GM18498 (cell line): ENCODE data around the gene NFKB1.
A peak's percentile ranks its signal among the peaks of the same experiment; 100 is the strongest.

ENCODE experiments used
- ATAC-seq: cut with Tn5 transposase; IDR thresholded peaks from one replicate; pipeline ENCODE4 v1.9.1; 2021; ENCODE audit warnings: mild to moderate bottlenecking, moderate library complexity; ENCODE audit not compliant: unreplicated experiment

NFKB1 gene

DNA sequence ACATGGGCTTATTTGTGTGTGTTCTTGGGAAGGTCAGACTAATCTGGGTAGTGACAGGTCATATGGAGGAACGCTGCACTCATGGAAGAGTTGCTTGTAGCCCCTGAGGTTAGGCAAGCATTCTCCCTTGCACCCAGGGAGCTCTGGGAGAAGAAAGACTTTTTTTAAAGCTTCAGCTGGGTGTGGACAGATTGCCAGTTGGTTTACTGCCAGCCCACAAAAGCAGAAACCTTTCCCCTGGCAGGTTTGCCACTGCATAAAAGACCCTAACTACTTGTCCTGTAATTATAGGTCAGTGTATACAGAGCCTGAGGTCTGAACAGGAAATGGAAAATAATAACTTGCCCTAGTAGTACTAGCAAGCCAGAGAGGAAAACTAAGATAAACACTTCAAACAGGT, 7.4 kb upstream of the NFKB1 start:
- ATAC-seq: no peak

DNA sequence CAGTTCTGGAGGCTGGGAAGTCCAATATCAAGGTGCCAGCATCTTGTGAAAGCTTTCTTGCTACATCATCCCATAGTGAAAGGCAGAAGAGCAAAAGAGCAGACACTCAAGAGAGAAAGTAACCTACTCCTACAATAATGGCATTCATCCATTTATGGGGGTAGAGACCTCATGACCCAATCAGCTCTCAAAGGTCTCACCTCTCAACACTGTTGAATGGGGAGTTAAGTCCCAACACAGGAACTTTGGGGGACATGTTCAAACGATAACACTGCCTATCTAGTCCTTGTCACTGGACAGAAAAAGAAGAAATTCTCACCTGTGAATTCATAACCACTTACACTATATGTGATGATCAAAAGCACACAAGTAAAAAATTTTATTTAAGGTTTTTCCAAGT, 6.6 kb upstream of the NFKB1 start:
- no peak for ATAC-seq

DNA sequence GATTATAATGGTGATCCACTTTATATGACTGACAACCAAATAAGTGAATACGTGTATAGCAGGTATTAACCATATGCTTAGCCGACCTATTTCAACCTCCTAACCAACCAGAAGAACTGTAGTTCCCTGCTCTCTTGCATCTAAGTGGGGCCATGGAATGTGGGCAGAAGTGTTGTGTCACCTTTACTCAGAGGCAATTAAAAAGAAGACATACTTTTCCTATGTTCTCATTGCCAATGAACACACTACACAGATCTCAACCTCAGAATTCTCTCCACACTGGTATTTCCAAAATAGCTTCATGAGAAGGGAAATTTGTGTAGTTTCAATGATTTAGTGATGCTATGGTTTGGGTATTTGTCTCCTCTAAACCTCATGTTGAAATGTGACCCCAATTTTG, 3.2 kb upstream of the NFKB1 start:
- ATAC-seq: no peak

DNA sequence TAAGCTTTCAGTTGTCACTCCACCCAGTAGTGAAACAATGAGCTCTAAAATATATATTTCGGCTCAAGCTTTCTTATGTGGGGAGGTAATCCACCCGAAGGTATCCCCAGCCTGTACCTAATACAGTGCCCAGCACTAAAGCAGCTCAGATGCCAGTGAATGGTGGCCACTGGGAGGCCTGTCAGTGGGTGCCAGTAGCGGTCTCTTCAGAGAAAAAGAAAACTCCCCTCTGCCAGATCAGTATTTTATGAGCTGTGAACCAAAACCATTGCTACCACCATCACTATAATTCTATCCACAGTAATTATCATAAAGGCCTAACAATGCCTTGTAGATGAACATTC, 835 bp upstream of the NFKB1 start:
- peak; percentile 17 for ATAC-seq

DNA sequence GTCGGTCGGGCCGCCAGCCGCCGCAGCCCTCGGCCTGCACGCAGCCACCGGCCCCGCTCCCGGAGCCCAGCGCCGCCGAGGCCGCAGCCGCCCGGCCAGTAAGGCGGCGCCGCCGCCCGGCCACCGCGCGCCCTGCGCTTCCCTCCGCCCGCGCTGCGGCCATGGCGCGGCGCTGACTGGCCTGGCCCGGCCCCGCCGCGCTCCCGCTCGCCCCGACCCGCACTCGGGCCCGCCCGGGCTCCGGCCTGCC, 213 bp downstream of the NFKB1 start:
- peak; percentile 43 for ATAC-seq

DNA sequence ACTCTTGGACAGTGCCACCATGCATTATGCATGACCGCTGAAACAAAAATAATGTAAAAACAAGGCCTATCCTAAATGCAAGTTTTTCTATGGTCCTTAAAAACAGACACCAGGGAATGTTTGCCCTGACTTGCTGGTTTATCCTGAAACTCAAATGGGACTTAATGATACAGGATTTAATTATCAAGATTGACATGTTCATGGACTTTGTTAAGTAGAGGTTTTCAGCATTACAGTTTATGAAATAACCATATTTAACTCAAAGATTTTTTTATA, 1.3 kb downstream of the NFKB1 start:
- no peak for ATAC-seq

DNA sequence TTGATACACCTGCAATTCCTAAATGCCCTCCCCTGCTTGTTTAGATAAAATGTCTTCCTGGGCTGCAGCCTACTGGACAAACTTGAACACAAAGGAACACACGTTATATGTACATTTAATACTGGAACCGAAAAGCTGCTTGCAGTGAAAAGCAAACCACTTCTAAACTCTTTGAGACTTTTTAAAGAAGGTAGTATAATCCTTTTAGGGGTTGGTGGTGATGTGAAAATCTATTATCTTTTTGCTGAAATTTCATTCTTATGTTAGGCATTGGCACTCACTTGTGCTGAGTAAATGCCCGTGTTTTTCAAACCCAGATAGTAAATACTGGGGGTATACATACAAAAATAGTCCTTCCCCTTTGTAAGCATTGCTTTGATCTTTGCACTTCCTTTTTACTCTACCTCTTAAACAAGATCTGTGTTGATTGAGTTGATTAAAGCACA, 2.2 kb downstream of the NFKB1 start:
- ATAC-seq: no peak

DNA sequence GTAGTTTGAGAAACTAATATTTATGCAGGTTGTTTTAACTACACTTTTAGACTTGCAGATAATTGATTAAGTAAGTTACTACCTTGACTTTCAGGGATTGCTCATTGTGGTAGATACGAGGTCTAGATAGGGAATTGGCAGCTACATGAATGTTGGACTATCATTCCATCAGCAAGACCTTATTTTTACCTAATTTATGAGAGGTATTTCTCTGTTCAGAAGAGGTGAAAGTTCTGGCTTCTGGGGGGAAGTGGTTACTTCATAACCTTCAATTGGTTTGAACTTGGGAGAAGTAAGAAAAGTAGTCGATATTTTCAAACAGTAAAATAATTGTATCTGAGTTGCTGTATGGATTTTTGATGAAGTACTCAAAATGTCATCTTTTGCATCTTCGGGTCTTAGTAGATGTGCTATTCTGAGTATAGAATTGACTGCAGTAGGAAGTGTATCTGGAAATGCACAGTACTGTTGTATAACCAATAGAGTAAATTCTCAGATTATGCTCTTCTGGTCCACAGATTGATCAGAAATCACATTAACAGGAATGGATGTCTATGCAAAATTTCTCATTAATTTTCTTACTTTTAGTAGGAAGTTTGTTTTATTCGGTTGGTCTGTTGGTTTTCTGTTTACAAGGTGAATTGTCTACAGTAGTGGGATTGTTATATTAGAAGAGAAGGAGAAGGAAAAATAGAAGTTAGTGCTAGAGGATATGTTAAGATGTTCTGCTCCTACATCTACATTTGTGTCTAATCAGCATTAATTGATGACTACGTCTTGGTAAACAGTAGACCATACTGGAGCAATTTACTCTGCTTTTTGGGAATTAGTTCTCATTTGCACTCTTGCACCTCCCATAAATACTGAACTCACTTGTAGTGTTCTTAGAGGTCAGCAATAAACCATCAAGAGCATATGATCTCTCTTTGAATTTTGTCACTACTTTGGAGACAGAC, 3.0 kb downstream of the NFKB1 start:
- ATAC-seq: no peak

DNA sequence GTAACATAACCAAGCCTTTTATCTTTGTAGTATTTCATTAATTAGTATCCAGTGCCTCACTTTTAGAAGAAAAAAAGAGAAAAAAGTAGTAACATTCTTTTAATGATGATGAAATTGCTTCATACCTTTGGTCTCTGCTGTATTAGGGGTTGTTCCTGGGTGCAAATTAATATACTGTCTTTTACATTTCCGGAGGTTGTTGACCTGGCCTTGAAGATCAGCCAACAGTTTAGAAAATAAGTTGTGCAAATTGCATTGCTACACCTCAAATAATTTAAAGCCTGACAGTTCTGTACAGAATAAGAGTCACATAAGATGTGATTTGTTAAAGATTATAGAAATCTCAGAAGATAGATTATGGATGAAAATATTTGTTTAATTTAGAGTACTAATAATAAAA, 3.8 kb downstream of the NFKB1 start:
- no peak for ATAC-seq

DNA sequence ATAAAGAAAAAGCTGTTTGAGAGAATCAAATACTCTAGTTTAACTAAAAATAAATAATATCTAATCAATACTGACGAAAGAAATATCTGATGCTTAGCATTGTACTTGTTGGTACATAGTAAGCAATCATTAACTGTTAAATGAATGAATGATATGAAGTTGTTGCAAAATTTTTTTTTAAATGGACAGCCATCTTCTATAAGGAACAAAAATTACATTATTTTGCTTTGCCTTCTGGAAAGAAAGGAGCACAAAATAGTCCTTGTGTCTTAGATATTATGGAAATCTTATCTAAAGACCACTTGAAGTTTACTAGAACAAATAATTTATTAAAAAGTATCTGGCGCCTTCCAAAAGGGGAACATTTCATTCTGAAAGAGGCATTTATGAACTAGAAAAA, 4.5 kb downstream of the NFKB1 start:
- ATAC-seq: no peak

DNA sequence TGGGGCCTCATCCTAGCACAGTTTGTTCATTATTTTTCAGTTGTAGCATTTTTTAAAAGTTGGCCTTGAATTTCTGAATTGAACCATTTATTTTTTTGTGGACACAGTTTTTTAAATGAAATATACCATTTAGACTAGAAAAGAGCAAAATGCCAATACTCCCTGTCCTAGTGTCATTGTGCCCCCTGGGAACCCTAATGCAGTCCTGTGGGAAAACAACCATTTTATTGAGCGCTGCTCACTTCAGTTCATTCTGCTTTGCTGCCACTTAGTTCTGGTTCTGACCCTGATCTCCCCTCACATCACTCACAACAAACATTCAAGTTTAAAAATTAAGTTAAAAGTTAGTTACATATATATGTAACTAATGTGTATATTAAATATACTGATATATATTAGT, 5.4 kb downstream of the NFKB1 start:
- no peak for ATAC-seq

DNA sequence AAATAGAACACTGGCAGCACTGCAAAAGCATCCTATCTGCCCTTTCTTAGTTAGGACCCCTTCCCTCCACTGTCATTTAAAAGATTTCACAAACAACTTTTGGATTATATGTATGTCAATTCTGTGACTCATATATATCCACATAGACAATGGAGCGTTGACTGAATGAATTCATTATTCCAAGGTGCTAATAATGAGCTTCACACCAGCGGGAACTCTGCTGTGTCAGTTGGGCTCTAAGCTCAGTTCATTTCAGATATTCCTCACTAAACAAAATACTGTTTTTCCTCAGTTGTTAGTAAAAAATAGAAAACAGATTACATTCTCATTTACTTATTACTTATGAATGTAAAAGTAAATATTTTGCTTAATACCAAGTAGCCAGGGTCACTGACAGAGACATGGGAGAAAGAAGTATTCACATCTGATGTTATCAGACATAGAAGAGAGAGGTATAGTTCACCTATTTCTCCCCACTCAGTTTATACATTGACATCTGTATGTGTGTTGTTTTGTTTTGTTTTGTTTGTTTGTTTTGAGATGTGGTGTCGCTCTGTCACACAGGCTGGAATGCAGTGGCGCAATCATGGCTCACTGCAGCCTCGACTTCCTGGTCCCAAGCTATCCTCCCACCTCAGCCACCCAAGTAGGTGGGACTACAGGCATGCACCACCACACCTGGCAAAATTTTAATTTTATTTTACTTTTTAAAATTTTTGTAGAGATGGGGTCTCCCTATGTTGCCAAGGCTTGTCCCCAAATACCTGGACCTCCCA, 10.9 kb downstream of the NFKB1 start:
- no peak for ATAC-seq

DNA sequence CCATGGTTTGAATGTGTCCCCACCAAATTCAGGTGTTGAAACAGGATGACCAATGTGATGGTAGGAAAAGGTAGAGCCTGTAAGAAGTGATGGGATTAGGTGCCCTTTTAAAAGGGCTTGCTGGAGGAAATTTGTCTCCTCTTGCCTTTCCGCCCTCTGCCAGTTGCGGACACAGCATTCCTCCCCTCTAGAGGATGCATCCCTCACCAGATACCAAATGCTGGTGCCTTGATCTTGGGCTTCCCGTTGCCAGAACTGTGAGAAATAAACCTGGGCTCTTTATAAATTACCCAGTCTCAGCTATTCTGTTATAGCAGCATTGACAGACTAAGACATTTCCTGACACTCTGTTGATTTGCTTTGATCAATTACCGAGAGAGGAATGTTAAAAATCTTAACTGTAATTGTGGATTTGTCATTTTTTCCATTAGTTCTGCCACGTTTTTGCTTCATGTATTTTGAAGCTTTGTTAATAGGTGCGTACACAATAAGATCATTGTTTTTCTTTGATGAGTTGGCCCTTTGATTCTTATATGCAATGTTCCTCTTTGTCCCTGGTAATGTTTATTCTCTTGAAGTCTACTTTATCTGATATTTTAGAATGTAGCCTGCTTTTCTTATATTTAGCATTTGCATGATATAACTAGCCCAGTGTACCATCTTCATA, 13.3 kb downstream of the NFKB1 start:
- no peak for ATAC-seq

DNA sequence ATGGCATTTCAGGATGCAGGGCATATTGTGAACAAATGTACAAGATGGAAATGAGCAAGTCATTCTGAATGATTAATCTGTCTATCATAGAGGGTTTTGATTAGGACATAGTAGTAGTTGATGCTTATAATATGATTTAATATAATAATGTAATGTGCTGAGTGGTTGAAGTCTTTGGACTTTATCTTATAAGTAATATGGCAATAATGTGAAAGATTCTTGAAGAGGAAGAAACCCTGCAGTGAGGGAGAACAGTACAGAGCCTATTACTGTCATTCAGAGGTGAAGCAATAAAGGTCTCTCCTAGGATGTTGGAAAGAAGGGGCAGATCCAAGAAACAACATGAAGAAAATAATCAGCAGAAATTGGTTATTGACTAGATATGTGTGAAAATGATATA, 16.6 kb downstream of the NFKB1 start:
- no peak for ATAC-seq

DNA sequence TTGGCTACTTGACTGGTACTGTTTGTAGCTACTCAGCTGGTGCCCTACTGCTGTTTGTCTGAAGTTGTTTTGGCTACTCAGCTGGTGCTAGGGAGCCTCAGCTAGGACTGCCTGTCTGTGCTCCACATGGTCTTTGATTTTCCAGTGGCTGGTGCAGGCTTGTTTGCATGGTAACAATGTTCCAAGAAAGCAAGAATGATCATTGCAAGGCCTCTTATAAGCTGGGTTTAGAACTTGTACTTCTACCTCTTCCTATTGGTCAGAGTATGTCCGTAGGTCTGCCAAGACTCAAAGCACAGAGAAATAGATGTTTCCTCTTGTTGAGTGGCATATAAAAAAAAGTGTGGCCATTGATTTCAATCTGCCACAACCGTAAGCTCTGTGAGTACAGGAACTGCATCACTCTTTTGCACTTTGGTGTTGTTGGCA, 17.6 kb downstream of the NFKB1 start:
- no peak for ATAC-seq

DNA sequence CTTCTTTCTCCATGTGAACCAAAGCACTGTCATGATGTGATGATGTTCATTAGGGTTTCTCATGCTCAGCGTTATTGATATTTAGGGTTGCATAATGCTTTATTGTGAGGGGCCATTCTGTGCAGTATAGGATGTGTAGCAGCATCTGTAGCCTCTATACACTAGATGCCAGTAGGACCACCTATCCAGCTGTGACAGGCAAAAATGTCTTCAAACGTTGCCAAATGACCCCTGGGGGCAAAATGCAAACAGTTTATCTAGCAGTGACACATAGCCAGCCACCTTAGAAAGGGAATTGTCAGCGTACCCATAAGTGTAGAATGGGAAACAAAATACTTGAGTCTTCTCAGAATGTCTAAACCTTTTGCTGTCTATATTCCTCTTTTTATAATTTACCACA, 18.8 kb downstream of the NFKB1 start:
- no peak for ATAC-seq

DNA sequence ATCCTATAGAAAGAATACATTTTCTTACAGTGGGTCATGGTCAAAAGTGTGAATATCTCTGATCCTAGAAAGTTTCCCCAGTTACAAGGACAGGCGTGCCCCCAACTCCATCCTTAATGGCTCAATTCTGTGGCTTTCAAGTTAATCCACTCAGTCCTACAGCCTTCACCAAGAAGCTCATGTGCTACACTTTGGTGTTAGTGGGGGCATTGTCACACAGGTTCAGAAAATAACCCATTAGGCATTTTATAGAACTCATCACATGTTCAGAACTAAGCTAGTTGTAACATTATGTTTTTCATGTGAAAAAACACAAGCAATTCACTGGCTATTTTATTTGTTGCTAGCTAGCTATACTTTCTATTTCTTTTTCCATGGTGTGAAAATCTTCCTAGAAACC, 20.4 kb downstream of the NFKB1 start:
- no peak for ATAC-seq

DNA sequence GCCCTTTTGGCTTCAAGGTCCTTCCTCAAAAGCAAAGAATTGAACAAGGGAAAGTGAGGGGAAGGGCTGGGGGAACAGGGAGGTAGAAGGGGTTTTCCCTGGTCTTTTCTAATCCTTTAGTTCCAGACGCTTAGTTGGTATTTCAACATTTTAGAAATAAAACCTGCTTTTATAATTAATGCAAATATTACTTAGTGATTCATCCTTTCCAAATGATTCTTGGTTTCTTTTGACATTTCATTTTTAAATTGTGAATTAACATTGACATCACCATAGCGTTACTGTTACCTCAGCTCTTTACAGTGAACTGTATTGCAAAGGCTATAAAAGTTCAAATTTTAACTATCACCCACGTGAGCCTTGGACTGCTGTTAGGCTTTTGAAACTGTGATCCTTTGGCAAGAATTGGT, 20.9 kb downstream of the NFKB1 start:
- no peak for ATAC-seq

DNA sequence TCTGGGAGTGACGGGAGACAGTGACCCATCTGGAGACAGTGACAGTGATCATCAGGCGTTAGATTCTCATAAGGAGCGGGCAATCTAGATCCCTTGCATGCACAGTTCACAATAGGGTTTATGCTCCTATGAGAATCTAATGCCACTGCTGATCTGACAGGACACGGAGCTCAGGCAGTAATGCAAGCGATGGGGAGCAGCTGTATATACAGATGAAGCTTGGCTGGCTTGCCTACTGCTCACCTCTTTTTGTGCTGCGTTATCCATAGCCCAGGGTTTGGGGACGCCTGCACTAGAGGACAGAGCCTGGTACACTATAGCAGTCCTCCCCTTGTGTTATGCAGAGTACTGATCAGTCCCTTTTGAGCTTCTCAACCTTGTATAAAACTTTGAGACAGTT, 23.5 kb downstream of the NFKB1 start:
- no peak for ATAC-seq

DNA sequence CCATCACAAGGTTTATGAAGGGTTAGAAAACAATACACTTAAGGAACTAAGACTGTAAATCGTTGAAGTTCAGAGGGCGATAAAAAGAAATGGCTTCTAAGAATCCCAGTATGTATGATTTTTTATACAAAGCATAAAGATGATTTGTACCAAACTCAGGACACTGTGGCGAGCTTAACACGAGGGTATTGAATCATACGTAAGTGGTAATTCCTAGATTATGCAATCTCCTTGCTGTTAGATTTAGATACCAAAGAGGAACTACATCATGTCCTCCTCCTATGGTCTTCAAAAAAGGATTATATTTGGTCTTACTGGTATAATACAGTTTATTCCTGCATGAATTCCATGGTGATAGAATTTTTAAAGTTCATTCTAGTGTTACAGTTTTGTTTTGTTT, 23.9 kb downstream of the NFKB1 start:
- ATAC-seq: no peak

DNA sequence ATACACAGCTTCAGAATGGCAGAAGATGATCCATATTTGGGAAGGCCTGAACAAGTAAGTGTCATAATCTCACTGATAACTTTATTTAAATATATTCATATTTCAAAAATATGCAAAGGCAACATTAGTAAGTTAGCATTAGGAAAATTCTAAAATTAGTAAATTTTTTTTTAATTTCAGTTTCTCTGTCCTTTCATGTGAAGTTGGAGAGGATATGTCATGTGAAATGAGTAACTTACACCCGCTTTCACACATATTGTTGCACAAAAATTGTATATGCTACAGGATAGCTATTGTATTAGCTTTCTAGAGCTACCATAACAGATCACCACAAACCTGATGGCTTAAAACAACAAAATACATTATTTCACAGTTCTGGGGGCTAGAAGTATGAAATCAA, 24.3 kb downstream of the NFKB1 start:
- no peak for ATAC-seq

DNA sequence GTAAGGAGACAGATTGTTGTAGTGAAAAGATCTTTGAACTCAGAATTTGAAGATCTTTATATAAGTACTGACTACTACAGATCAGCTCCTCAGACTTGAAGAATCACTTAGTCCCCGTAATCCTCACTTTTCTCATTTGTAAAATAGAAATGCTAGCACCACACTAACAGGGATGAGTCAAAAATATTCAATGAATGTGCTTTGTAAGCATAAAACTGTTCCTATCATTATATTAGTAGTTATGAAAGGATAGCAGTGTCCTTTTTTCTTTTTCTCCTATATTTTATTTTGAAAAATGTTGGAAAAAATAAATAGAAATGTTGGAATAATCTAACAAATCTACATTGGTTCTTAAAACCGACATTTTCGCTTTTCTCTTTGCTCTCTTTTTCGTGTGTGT, 25.4 kb downstream of the NFKB1 start:
- ATAC-seq: no peak
